Measurements from ENCODE around the gene CLEC18C.
"Not testable (repeated sequence)": the region's sequence is repeated elsewhere in the genome, so short reads cannot be mapped to it uniquely, and the experiment has no call there.

DNA sequence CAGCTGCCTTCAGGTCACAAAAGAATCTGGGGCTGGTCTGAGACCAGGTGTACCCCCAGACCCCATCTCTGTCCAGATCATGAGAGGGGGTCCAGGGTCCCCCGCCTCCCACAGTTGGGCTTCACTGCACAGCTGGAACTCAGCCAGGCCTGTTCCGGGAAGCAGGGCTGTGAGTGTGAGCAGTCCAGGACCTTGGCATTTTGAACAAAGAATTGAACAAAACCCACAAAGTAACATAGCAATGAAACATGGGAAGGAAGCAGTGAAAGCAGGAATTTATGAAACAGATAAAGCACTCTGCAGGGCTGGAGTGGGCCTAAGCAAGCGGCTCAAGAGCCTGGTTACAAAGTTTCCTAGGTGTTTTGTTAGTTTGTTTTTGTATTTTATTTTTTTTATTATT, 25.1 kb downstream of the CLEC18C start:
- TF ChIP-seq, protein P1, sequence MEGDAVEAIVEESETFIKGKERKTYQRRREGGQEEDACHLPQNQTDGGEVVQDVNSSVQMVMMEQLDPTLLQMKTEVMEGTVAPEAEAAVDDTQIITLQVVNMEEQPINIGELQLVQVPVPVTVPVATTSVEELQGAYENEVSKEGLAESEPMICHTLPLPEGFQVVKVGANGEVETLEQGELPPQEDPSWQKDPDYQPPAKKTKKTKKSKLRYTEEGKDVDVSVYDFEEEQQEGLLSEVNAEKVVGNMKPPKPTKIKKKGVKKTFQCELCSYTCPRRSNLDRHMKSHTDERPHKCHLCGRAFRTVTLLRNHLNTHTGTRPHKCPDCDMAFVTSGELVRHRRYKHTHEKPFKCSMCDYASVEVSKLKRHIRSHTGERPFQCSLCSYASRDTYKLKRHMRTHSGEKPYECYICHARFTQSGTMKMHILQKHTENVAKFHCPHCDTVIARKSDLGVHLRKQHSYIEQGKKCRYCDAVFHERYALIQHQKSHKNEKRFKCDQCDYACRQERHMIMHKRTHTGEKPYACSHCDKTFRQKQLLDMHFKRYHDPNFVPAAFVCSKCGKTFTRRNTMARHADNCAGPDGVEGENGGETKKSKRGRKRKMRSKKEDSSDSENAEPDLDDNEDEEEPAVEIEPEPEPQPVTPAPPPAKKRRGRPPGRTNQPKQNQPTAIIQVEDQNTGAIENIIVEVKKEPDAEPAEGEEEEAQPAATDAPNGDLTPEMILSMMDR (IDR thresholded peaks at IDR 0.05): not testable (repeated sequence)
- TF ChIP-seq POLR2A (IDR thresholded peaks at IDR 0.05): not testable (repeated sequence)
